ENCODE measurements around the gene JPH2.

GRCh38 chr20:44224637-44225036 is 37.6 kb upstream of the JPH2 start:
- TF ChIP-seq CTCF (IDR thresholded peaks at IDR 0.05; ENCODE audit: borderline replicate concordance, extremely low read depth, low read length, poor library complexity, severe bottlenecking) (no peak), EZH2 (IDR thresholded peaks at IDR 0.05; ENCODE audit: borderline replicate concordance, low read depth, low read length, severe bottlenecking) (no peak)
